ENCODE data around the gene SUGCT.

The SUGCT gene

DNA sequence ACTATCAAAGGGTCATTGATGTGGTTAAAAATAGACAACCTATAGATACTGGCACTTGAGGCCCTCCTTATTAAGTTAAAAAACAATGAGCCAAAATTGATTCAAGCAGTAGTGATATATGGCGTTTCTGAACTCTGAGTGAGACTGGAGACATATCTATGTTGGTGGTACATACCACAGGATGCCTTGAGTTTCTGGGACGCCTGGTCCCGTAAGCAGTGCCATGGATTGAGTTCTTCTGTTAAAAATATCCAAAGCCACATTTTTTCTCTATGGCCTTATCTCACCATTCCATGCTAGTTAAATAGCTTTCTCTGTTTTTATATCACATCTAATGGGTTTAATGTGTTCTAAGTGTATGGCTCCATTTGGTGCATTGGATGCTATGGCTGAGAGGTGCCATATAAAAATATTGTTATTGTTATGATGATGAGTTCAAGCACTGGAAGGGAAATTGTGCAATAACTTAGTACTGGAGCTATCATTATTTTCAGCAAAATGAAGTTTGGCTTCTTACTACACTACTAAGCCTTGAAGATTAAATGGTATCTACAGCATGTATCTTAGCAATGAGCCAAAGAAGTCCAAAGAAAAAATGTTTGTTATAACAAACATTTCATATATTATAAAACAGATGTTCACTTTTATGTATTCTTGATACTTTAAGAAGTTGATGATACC, 713.9 kb downstream of the SUGCT start:
- DNase-seq = no peak

DNA sequence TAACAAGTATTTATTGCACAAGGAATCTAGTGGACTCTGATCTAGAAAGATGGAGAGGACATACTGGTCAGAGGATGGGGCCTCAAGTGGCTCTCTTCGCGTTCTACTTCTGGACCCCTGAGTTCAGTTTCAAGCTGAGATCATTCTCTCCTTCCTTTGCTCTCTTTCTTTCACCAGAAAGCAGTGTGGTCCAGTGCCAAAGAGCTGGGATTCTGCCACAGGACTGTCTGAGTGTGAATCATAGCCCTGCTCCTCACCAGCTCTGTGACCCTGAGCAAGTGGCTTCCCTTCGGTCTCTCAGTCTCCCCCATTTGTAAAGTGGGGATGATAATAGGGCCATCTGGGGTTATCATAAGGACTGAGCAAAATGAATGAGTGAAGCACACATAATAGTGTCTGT, 715.2 kb downstream of the SUGCT start:
- no peak for DNase-seq

DNA sequence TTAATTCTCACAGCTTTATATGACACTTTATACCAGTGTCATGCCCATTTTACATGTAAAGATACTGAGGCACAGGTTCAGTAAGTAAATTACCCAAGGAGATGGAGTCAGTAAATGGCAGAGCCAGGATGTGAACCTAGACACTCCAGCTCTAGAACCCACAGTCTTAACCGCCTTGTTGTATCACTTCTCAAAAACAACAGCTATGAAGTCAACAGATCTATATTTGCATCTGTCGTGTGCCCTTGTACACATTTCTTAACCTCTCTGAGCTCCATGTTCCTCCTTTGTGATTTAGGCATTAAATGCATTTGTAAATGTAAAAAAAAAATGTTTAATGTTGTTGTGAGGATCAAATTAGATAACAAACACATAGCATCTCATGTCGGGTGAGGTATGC, 716.2 kb downstream of the SUGCT start:
- DNase-seq = no peak

DNA sequence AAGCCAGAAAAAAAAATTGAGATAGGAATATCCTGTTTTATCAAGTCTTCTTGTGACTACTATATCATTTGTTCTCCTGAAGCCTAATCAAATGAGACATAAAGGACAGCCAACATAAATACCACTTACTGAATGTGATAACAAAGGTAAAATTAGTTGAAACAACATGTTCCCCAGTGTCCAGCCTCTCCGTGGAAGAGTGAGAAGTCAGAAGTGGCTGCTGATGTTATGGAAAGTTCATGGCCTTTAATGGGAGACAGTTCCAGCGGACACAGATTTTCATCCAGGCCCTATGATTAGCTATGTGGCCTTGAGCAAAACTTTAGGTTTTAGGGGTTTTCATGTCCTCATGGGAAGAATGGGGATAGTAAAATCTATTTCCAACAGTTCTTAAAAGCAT, 724.3 kb downstream of the SUGCT start:
- no peak for DNase-seq

DNA sequence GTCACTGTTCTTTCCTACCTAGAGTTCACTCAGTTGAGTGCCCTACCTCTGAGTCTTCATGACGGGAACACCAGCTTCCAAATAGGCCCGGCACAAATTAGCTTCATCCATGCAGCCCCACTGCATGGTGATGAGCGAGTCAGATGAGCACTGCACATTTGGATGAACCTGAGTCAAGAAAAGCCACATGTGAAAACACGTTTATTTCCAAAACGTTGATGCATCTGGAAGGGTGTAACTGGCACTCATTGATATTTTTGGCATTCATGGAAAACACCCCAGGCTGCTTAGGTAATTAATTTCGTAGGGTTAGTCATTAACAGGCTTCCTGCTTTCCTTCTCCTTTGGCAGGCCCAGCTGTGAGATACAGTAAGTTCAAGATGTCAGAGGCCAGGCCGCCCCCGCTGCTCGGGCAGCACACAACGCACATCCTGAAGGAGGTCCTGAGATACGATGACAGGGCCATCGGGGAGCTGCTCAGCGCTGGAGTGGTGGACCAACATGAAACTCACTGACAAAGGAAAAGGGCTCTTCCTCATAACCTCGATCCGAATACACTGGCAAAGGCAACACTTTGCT, 725.2 kb downstream of the SUGCT start:
- no peak for DNase-seq

DNA sequence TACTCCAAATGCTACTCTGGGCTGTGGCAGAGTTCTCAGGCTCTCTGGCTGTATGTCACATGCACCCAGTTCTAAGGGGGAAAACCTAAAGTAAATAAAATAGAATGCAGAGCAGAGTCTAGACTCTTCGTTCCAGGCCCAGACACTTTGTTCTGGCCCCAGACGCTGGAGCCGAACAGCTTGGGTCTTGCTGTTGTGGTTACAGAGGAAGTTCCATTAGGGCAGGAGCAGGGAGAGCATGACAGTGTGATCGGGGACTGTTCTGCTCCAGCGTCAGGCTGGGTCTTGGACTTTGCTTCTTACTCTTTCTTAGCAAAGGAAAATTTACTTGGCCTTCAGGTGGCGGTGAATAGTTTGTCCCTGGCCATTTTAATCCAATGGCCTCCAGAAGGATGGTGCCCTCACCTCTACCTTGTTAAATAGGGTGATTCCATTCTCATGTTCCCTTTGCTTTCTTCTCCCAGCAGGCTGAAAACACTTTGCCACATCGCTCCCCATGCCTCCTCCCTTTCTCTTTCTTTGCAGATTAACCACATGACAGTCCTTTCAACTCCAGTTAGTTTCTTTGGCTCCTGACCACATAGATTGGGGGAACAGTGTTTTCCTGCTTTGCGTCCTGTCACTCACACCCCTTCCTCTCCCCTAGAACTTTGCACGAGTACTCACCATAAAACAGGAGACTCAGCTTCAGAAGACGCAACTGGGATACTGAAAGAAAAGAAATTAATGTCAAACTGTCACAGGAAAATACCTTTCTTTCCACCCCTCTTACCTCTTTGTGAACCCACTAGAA, 730.8 kb downstream of the SUGCT start:
- no peak for DNase-seq

DNA sequence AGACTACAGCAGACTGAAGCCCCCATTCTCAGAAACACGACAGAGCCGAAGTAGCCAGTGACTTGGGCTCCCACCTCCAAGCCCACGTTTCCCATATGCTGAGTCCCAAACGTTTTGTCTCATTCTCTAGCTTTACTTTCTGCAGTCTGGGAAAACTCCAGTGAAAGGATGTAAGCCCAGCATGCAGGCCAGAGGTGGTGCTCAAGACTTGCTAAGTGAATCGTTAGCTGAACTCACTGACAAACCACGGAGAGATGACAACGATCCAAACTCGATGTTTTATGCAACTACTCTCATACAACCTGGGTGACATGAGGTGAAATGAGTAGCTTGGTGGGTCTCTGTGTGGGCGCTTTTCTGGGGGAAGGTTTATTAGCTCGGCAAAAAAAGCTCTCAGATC, 731.8 kb downstream of the SUGCT start:
- no peak for DNase-seq

DNA sequence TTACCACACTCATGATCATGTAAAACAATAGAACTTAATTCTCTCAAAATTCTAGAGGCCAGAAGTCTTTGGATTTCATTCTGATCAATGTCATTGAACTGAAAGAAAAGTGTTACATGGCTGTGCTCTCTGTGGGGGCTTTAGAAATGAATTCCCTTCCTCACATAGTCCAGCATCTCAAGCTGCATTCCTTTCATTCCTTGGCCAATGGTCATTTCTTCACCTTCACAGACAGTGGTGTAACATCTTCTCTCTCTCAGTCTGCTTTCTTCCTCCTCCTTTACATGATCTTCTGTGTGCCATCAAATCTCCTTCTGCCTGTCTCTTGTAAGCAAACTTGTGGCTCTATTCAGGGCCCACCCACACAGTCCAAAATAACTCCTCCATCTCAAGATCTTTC, 735.3 kb downstream of the SUGCT start:
- no peak for DNase-seq

DNA sequence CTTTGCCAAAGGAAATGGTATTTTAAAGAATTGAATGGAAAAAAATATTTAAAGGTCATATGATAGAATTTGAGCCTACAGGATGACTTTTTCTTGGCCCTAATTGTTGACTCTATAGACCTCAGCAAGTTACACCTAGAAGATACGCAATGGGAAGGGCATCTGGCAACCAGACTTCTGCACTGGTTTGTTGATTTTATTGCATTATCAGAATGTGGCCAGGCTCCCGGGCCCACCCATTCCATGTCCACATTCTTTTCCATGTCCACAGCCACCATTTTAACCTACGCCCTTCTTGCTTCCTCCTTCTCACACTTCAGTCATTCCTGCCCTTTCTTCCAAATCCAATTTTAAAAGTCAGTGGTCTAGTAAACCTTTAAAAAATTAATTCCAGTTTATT, 738.4 kb downstream of the SUGCT start:
- DNase-seq = no peak

DNA sequence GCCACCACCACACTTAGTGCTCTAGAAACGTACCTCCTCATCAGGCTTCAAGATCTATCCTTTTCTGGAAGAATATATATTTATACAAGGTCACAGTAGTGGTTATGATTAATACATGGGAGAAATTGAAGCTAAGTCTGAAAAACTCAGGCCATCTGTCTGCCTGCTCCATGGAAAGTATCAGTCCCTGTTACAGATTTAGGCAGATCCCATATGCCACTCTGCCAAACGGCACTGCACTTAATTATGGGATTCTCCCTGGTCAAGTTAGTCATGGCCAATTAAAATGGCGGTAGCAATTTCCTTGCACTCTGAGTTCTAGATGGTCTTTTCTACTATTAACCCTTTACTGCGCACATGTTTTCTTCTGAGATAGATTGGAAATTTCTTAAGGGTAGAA, 740.0 kb downstream of the SUGCT start:
- DNase-seq = no peak

DNA sequence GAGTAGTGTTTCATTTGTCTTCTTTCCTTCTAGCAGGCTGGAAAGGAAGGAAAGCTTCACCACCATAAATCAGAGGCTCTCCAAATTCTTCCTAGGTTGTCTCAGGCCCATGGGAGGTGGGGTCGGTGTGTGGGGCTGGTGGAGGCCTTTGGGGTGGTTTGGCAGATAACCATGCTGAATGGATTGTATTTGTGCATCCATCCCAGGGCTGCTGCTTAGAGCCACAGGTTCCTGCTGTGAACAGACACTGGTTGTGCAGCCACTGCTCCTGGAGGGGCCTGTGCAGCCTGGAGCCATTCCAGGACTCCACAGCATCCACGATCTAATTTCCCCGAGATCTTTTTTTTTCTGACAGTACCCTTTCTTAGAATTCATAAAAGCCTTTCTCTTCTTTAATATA, 741.8 kb downstream of the SUGCT start:
- no peak for DNase-seq

DNA sequence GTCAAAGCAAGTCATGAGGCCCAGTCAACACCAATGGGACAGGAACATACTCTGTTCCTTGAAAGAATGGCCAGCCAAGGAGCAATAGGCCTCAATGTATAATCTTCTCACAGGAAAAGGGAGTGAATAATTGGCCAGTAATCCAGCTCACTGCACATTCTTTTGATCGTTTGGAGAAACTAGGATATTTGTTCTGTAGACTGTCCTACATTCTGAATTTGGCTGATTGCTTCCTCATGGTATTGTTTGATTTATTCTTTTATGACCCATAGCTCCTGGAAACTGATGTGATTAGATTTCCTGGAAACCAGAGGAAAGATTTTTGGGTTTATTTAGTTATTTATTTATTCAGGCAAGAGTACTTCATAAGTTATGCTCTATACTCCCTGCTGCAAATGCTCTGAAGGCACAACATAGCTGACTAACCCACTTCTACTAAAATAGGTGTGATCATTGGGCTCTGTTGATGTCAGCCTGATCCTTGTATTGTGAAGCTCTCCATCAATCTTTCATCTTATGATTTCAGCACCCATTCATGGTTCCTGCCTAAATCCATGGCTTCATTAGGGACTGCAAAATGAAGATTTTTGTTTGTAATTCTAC, 745.2 kb downstream of the SUGCT start:
- no peak for DNase-seq

DNA sequence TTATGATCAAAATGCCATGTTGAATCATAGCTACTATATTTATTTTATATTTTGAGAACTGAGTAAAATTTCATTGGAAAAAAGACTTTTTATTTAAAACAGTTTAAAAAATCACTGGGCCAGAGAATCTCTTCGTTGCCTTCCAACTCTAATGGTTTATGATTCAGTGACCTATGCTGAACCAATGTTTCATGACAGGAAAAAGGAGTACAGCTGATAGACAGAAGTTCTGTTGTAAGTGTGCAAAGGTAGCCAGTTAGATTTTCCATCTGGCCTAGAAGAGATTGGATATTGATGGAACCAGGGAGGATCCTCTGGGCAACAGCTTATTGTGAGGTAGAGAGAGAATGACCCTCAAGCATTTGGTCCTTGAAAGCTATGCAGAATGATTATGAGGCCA, 745.8 kb downstream of the SUGCT start:
- no peak for DNase-seq

DNA sequence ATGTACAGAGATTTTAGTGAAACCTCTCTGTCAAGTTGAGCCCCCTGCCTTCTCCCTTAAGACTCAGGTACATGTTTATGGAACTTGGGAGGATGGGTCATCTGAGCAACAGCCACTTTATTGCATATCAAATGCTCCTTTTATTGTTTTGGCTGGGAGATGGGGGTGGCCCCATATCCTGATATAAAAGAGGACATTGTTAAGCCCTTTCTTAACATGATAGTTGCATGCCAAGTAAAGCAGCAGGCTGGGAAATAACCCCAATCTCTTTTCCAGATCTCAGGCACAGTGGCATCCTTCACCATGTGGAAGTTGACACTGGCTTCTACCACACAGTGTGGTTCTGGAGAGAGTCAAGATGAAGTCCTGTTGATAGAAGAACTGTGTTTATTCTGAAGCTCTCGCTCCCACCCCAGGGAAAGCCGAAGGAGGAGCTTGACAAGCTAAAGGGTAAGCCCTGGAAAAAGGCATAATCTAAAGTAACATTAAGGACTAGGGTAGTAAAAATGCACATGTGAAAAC, 746.7 kb downstream of the SUGCT start:
- no peak for DNase-seq

DNA sequence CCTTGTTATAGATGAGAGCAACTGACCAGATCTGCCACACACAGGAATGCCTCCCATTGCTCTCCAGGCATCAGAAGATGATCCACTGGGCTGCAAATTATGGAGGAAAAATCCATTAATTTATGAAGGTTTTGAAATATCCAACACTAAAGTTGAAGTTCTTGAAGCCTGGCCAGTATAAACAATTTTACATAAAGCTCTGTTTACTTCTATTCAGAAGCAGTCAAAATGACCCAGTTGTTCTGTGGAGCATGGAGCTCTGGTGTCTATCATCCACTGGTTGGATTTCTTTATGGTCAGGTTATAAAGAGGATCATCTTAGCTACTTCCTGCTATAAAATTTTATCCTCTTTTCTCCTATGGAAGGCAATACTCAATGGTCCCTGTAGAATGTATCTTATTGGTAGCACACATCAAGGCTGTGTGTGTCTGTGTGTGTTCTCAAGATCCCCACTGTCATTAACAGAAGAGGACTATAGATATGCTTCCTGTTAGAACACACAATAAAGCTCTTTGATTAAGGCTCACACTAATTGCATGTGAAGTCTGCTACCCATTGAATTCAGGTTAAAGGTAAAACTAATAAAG, 747.4 kb downstream of the SUGCT start:
- DNase-seq = no peak

DNA sequence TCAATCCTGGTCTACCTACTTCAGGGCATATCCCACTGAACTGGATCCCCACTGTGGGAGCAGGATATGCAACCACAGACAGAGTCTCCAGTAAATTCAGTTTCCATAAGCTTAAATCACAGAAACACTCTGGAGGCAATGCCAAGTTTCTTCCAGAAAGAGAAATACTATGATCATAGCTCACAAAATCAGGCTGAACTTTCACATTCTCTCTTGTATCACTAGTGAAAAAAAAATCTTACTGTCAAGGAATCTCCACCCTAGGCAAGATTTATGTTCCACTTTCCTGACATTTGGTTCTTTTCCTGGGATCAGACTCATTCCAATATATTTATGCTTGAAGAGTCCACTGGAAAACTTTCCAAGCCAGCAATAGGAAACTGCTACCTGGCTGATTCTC, 749.0 kb downstream of the SUGCT start:
- DNase-seq = no peak

DNA sequence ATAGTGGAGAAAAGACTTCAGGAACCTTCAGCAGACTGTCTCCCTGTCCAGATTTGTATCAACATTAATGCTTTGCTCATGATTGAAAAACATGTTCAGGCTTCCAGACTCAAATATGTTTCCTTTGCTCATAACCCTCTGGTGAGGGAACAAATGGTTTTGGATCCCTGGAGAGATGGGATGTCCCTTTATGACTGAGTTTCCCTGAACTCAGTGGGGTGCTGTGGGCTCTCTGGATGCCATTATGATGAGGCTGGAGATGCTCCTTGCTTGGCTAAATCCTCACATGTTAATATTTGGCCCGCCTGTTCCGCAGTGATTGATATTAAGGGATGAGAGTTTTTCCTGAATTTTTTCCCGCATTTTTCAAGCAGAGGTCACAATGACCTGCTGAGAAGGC, 749.4 kb downstream of the SUGCT start:
- no peak for DNase-seq

DNA sequence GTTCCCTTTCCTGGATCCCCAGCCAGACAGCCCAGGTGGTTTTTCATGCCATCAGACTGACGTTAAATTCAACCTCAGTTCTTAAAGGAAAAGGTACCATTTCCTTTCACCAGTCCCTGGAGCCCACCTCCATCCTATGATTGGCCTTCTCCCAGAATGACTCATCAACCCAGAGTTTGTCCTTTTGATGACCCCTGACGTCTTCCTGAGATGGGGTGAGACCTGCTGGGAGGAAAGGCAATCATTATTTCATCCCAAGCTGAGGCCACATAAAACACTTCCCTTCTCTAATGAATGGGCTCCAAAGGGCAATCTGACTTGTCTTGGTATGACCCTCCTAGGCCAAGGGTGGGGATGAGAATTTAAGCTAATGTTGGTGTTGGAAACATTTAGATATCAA, 750.7 kb downstream of the SUGCT start:
- no peak for DNase-seq

DNA sequence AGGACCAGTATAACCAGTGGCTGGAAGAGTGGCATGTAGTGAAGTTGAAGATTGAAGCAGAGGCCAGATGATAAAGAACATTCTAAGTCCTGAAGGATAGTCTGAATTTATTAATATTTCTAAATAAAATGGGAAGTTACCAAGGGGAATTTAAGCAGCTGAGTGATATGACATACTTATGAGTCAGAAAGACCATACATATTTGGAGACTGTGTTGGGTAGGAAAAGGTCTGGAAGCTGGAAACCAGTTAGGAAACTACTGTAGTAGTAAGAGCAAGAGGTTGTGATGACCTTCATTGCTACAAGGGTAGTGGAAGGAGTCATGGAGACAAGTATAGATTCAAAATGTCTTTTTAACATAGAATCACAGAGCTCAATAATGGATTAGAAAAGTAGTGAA, 752.3 kb downstream of the SUGCT start:
- DNase-seq = no peak

DNA sequence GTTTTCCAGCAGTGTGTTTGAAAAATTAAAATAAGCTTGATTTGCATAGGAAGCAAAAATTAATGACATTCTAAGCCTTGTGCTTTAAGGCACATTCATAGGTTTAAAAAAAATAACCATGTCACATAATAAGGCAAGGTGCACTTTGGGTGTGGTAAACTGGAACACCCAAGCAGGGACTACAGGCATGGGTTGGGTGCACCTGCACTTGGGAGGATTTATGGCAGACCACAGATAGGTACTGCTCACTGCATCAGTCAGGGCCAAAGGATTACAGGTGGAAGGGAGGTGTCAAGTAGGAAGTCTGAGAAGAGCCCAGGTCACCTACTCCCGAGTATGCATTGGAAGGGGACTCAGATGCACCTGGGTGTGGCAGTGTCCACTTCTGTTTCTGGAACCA, 753.7 kb downstream of the SUGCT start:
- no peak for DNase-seq

DNA sequence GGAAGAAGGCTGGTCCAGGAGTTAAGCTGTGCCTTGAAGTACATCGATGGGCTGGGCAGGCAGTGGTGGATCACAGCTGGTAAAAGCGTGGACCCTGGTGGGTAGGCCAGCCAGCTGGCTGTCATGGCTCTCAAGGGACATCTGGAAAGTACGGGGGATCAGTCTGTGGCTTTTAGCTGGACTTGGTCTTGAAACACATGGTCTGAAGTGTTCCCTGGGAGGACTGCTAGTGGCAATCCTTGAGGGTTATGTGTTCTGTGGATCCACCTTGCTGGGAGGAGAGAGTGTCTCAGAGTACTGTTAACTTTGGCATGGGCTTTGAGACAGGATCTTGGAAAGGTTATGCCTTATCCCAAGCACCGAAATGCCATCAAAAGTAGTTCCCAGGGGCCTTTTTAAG, 754.3 kb downstream of the SUGCT start:
- no peak for DNase-seq

DNA sequence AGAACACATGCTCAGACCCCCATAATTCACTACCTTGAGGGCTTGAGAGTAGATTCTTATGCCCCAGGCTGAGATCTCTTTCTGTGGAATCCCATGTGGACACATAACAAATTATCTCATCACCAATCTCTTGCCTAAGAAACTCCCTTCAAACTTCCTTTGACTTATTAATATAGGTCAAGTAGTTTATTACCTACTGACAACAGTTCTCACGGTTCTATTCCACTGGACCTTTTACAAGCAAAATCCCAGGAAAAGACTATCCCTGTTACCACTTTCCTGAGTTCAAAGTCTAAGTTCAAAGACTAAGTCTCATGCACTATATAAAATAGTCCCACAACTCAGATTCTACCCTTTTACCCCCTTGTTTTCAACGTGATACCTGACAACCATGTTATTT, 754.7 kb downstream of the SUGCT start:
- DNase-seq = no peak

DNA sequence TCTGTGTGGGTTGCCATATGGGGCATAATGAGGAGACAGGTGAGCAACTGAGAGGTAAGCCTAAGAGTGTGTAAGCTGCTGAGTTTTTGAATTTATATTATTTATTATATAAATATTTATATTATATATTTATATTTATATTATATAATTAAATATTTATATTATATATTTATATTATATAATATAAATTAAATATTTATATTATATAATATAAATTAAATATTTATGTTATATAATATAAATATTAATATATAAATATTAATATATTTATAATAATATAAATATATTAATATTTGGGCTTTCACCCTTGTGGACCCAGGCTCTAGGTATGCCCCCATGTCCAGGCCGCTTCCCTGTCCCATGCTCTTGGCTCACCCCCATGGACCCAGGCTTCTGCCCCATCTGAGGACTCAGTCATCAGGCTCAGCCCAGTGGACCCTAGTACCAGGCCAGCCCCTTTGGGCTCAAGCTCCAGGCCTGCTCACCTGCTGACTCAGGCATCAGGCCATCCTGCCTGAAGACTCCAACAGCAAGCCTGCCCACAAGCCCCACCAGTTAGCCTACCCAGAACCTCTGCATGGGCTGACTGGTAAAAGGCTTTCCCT, 755.4 kb downstream of the SUGCT start:
- no peak for DNase-seq

Measured in CD4-positive, alpha-beta T cell treated with Interleukin-4 for 1 hour (primary cell).